Ammon's horn (tissue), 1 donor: ENCODE data around the gene COMMD10.

Experiments
- DNase-seq: peaks from one replicate; pipeline ENCODE4 v3.0.0-alpha.2; 2016; ENCODE audit warnings: low spot score

COMMD10 gene

DNA sequence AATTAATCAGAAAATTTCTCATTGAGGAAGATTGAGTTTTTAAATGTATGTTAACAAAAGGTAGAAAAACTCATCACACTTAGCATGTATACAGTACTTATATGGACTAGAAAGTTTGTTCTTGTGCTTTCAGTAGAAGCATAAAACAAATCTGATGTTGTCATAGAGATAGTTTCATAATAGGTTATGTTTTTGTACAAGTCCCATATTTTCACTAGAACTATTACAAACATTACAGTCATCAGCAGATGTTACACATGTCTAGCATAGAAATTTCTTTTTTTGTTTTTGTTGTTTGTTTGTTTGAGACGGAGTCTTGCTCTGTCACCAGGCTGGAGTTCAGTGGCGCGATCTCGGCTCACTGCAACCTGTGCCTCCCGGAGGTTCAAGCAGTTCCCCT, 131.4 kb downstream of the COMMD10 start:
- no peak for DNase-seq

DNA sequence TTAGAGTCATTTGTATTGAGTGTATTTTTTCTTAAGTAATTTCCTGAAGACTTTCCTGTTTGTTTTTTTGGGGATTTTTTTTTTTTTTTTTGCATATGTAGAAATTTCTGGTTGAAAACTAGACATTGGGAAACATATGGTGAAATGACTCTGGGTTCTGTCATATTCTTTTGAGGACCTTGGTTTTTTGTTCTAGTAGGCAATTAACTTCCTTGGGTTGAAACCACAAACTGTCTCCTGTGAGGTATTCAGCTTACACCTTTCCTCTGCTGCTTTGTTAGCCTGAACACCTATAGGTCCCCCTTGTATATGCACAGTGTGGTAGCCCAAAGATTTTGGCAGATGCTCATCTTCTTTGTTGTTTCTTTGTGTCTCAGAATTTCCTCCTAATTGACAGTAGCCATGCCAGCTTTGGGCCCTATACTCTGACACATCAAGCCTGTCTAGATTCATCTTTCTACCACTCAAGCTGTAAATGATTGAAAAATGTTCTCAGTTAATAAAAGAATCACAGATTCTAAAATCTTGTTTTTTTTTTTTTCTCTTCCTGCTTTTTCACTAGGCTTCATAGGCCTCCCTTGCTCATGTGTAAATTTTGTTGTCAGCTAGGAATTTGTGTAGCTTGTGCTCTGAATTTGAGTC, 140.6 kb downstream of the COMMD10 start:
- DNase-seq, result no peak

DNA sequence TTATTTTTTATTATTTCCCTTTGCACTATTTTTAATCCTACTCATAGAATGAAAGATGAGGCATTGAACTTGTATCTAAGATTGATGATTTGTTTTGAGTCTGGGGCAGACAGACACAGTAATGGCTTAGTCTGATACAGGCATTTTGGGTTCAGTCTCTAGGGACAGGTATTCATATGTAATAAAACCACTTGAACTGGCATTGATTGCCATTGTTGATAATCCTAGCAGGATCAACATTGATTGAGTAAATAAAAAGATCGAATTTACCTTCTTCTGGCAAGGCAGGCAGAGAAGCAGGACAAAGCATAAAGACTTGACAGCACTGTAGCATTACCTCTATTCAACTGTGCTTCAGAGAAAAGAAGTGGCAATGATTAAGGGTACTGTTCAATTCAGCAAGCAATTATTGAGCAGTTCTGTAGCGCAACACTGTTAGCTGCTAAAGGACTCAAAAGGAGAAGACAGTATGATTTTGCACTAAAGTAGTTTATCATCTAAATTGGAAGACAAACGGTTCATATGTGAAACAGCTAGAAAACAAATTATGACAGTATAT, 144.4 kb downstream of the COMMD10 start:
- DNase-seq, result no peak

DNA sequence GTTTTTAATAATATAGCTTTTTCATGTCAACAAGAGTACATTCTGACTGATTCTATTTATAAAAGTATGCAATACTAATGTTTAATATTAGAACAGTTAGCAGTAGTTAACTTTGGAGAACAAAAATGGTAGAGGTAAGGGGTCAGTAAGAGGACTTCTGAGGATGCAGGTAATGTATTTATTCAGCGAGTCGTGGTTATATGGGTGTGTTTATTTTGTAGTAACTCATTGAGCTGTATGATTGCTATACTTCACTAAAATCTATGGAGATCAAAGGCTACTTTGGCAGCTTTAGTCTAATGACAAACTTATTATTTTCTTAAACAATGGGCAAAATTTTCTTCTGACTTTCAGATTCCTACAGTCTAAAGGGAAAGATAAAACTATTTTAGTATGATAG, 146.5 kb downstream of the COMMD10 start:
- DNase-seq, result no peak

DNA sequence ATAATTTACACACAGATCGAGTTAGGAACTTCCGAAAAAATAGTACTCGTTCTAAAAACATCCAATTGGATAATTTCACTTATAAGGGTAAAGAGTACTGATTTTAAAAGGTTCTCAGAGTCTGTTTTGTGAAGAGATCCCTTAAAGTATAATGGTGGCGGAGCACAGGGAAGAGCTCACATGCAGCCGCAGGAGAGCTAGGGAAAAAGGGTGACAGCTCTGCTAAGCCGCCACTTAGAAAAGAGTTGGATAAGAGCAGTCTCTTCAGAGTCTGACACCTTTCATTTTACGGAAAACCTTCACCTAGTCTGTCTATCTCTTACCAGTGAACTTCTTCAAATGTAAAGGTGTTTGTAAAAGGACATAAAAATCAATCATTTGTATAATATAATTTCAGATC, 149.9 kb downstream of the COMMD10 start:
- DNase-seq, result no peak

DNA sequence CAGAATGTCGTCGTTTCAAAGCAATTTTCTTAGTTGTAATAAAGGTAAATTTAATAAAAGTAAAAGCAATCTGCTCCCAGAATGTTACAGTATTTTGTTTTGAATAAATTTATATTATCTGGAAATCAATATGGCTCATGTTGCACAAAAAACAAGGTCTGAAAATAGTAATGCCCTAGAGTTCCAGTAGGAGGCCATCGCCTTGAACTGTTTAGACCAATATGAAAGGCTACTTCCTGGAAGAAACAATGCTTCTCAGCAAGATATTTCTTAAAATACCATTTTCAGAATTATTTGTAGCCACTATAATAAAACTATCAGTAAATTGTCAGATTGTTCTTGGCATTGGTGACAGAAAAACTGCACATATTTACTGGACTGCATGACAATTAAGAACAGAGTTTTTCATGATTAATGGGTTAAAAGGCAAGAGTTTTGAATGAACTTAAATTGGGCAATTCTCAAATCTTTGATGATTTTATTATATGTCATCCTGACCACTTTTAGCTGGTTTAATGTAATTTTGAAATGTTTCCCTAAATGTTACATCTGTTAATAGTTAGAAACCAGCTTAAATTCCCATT, 153.2 kb downstream of the COMMD10 start:
- no peak for DNase-seq

DNA sequence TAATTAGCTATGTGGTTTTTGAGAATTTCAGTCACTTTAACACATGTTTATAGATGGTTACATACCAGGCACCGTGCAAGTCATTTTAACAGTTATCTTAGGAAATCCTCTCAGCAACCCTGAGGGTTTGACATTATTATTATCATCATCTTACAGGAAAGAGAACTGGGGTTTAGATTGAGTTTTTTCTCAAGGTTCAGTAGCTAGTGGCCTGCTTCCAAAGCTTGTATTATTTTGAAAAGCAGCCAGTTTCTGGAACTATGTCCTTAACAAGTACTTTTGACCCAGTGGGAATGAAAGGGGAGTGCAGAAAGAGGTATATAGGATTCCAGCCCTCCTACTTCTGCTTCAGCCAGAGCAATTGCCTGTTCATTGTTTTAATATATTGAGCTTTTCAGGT, 157.5 kb downstream of the COMMD10 start:
- no peak for DNase-seq

DNA sequence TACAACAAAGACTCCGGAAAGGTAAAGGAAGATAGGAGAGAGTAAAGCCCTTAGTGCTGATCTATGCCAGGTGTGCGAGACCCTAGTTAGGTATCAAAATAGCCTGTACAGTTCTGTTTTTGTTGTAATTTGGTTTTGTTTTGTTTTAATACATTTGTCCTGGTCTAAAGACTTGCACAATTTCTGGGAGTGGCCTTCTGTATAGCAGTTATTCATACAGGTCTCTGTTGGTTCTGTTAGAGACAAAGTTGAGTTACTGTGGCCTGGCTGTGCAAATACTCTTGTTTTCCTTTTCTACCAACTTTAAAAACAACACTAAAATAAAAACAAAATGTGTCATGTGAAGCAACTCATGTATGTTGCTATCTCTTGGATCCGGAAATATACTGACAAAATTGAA, 163.6 kb downstream of the COMMD10 start:
- no peak for DNase-seq

DNA sequence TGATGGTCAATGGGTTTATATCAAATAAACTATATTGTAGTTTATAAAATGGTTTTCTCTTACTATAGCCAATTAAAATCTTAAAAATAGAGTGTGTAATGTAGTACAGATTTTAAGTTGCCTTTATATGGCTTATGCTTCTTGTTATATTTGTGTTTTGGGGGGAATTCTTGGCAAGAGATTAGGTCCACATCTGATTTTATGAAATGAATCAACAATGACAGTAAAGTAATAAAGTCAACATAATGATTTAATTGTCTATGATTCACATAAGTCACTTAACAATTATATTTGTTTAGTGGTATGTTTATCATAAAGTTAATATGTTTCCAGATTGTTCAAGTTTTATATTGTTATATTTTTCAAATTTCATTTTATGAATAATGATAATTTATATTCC, 164.8 kb downstream of the COMMD10 start:
- DNase-seq, result no peak

DNA sequence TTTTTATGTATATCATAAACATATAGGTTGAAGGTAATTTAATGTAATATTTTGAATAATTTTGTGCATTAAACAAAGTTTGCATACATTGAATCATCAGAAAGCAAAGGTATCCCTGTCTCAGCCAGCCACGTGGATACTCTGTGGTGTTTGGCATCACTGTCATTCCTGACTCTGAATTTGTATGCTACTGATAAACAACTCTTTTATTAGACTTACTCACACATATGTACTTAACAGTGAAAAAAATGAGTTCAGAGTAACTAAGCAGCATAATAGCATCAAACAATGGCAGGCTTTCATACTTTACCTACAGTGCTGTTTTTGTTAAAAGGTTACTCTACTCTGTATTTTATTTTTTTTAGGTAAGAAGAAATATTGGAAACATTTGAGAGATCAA, 171.9 kb downstream of the COMMD10 start:
- DNase-seq, result no peak

DNA sequence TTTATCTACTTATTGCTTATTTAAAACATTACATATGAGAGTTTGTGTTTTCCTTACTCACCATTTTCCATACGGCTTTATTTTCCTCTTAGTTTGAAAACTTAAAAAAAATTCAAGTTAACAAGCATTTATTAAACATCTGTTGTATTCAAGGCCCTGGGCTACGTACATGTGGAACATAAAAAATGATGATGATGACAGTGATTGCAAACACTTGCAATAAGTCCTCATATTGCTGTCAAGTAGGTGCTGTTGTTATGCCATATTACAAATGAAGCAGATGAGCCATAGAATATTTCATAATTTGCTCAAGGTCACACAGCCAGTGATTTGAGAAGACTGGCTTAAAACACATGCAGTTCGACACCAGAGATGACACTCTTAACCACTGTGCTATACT, 180.6 kb downstream of the COMMD10 start:
- DNase-seq, result no peak

DNA sequence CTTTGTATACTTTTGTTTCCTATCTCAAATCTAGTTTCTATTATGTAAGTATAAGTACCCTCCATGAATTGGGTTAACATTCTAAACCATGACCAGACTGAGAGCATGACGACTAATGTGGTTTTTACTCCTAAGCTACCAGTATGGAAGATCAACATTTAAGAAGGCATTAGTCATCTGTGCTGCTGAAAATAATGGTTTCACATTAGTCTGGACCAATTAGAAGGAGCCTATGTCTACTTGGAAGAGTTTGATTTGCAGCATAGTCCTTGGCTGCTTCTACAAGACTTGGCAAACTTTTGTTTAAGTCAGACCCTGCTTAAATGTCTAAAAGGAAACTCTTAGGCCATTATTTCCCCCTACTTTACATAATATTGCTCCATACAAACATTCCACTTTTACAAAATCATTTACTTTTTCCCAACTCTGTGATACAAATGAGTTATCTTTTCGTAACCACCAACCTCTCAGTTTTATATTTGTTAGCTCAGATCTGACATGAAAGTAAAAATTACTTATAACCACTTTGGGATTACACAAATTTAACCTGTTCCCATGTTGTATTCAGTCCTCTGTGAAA, 186.7 kb downstream of the COMMD10 start:
- no peak for DNase-seq

DNA sequence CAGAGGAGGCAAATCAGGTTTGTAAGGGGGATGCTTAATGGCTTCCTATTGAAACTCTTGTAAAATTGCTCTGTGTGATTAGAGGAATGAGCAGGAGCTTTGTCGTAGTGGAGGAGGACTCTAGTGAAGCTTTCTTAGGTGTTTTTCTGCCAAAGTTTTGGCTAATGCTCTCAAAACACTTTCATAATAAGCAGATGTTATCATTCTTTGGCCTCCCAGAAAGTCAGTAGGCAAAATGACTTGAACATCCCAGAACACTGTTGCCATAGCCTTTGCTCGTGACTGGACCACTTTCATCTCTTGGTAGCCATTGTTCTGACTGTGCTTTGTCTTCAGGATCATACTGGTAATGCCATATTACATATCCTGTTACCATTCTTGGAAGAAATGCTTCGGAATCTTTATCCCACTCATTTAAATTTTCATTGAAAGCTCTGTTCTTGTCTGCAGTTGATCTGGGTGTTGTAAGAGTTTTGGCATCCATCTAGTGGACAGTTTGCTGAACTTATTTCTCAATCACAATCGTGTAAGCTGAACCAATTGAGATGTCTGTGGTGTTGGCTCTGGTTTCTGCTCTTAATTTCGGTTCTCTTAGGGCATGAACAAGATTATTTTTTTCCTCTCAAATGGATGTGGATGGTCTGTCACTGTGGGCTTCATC, 187.6 kb downstream of the COMMD10 start:
- DNase-seq, result no peak

DNA sequence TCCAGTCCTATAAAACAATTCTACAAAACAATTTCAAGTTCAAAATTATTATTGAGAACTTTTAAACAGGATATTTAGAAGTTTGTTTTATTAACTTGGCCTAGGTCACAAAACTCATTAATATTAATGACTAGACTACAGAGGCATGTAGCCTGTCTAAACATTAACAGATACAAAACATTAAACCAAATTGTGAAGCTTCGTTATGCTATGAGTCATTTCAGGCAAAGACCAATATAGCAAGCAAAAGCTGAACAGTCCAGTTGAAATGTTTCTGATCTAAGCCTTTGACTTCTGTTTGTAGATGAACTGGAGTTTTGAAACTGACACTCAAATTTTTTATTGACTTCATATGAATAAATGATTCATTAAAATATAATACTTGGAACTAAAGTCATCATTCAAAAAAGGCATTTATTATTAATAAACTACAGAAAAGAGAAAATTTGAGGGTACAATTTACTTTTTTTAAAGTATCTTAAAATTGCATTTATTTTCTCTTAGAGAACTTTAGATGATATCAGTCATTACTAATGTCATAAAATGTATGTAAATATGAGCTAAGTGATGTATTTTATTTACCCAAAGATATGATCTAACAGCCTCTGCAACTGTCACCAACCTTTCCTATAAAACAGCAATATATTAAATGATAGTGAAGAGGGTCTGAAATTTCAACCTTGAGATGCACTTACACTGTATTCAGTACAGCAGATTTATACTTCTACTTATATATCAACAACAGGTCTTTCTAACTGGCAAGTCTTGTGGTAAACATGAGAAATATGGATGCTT, 188.8 kb downstream of the COMMD10 start:
- DNase-seq, result no peak

DNA sequence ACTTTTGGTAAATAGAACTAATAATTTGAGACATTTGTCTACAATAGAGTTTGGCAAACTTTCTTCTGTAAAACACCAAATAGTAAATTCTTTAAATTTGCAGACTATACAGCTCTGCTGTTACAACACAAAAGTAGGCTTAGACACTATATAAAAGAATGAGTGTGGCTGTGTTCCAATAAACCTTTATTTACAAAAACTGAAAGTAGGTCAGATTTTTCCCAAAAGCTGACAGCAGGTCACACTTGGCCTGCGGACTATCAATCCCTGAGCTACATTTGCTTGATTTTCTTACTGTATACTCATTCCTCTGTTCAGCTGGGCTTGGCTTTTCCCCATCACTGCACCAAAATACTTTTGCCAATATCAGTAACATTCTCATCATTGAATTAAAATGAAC, 189.4 kb downstream of the COMMD10 start:
- DNase-seq, result no peak

DNA sequence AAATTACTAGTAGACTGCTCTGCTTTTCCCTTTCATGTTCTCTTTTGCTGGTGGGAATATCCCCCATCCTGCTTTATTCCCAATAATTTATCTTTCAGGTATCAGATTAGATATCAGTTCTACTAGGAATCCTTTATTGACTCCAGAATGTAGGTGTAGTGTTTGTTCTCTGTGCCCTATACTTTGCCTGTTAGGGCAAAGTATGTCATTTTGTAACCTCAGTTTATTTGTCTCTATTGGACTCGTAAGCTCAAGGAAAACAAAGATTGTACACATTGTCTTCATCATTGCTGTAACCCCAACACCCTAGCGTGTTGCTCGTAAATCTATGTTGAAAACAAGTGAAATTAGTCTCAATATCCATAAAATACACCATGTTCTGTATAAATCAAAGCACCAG, 190.5 kb downstream of the COMMD10 start:
- DNase-seq, result no peak

DNA sequence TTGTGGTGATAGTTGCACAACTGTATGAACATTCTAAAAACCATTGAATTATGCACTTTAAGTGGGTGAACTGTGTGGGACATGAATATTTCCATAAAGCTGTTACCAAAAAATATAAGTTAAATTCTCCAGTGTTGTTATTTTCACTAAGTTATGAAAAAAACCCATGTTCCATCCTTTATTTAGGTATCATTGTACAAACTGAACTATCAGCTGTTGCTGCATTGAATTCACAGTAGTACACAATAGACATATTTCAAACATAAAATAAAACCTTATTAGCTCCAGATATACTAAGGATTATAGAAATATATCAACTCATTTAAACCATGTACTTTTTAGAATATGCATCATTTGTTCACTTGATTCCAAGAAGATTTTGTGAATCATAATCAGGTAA, 192.1 kb downstream of the COMMD10 start:
- no peak for DNase-seq

DNA sequence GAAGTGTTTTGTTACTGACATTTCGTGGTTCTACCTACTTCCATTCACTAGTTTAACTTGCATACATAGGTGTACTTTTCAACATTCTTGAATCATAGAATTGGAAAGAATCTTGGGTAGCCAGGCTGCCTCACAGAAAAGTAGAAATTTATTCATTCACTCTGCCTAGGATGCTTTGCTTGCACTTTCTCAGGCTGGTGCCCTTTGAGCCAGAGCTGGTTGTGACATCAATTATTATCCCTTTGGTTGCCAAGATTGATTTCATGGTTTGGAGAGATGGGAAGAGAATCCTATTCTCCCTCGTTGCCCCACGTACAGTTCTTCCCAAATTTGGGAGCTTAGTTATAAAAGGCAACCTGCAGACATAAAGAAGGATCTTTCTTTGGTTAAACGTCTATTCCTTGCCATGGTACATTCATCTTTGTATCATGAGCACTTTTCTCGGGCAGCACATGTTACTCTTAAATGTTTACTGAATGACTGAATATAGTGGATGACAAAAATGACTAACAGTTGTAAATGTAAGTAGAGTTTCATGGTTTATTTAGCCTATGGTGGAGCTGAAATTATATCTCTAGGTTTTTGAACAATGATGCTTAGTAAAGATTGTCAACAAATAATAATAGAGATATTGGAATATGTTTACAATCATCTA, 195.5 kb downstream of the COMMD10 start:
- no peak for DNase-seq

DNA sequence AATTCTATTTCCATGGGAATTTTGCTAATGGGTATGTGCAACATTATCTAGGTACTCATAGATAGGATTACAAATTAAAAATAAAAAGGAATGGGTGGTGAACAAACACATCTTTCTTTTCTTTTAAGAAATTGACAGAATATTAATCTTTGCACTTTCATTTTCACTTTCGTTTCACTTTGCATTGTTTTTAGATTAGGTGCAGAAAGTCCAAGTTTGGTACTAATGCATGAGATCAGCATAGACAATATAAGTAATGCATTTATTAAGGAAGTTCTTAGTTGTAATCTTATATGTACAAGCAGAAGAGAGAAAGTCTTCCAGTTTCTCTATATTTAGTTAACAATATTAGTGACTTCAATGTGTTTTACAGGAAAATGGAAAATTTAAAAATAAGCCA, 196.5 kb downstream of the COMMD10 start:
- no peak for DNase-seq

DNA sequence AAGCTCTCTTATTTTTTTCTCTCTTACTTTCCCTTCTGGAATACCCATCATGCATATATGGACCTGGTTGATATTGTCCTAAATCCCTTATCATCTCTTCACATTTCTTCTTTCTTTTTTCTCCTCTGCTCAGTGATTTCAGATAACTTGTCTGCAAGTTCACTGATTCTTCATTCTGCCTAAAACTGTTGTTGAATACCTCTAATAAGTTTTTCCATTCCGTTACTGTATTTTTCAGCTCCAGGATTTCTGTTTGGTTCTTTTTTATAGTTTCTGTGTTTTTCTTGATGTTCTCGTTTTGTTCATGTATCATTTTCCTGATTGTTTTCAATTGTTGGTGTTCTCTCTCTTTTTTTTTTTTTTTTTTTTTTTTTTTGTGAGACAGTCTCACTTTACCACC, 203.7 kb downstream of the COMMD10 start:
- DNase-seq, result no peak

DNA sequence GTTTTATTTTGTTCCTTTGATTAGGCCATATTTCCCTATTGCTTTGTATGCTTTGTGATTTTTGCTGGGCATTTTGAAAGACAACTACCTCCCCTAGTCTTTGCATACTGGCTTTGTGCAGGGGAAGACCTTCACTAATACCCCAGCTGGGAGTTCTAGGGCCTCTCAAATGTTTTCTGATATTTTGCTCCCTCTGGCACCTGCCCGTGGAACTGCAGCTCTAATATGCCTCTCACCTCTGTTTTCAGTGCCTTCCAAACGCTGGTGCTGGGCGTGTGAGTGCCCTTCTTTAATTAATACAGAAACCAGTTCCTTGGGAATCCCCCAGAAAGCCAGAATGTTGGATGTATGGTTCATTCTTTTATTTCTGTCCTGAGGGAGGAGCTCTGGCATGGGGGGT, 204.5 kb downstream of the COMMD10 start:
- DNase-seq, result no peak

DNA sequence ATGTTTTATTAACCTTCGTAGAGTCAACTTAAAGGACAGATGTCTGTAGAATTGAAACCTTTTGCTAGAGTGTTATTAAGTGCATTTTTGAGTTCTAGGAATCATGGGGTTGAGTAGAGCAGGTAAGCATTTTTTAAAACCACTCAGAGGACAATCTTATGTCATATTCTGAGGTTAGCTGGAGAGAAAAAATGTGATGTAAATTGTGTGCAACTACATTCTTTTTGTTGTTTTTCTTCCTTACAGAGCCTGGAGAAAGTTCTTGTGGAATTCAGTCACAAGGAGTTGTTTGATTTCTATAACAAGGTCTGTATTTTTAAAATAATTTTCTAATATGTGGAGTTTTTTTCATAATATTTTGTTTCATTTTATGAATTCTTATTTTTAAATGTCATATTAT, 206.4 kb downstream of the COMMD10 start:
- no peak for DNase-seq
